Measurements from ENCODE around the gene CBX4.

Gene CBX4

DNA sequence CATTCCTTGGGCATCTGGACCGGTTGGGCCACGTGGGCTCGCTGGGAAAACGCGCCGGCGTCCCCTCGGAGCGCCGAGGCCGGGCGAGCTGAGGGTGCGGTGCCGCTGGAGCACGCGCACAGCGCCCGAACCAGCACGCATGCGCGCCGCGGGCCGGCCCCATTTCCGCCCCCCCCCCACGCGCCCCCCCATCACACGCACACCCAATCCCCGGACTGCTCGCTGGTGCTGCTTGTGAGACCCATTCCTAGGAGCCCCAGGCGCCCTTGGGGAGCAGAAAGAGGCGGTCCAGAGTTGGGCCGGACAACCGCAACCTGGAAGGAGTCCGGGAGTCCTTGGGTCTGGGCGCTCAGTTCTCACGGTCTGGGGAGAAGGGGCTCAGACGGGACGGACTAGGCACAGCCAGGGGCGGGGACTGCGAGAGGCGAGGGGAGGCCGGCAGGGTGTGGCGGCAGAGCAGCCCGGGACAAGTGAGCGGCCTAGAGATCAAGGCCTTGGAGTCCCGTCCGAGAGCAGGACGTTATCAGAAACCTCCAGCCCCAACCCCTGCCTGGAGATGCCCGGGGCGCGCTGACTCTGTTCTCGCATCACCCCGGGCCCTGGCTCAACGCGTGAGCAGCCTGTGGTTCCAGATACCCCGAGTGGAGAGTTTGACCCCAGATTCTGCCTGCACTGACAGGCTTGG is 36.4 kb downstream of the CBX4 start:
- FAIRE-seq (no peak), DNase-seq (ENCODE audit: insufficient read length, low spot score) (no peak)

GRCh38 chr17:79802039-79802735 is 37.1 kb downstream of the CBX4 start:
- DNase-seq (ENCODE audit: insufficient read length, low spot score) (no peak), FAIRE-seq (no peak)

GRCh38 chr17:79801156-79802038 is 37.8 kb downstream of the CBX4 start:
- DNase-seq (ENCODE audit: insufficient read length, low spot score) (no peak), FAIRE-seq (no peak)

- no peak for FAIRE-seq
Observed at GRCh38 chr17:79800325-79801155, 38.7 kb downstream of the CBX4 start.

DNA sequence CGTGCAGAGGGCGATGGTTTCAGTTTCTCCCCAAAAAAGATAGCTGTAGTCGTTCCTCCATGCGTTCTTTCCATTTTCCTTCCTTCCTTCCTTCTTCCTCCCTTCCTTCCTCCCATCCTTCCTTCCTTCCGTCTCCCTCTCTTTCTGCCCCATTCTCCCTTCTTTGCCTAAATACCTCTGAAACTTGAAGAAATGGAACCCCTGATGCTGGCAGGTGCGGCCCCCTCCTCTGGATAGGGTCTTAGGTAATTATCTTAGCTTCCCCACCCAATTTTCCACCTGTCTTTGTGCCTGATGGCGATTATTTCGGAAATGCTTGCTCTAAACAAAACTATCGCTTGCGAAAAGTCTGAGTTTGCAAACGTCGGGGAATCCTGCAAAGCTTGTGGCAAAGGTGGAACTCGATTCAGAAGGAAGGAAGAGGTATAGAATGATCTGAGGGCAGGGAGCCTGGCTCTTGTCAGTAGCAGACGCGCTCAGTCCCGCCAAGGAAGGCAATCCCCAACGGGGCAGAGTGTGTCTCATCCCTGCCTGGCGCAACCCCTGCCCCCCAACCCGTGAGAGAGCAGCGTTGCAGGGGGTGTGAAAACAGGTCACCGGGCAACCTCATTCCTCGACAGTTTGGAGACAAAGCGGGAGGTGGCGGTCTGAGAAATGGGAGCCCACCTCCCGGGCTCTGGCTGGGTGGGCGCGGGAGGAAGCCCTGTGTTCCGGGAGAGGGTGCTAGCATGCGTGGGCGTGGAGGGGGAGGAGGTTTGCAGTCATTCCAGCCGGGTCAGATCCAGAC is 39.5 kb downstream of the CBX4 start:
- FAIRE-seq (no peak), DNase-seq (ENCODE audit: insufficient read length, low spot score) (no peak)

More at GRCh38 chr17:79800325-79801155, 38.7 kb downstream of the CBX4 start:
- no peak for DNase-seq (ENCODE audit: insufficient read length, low spot score)

- no peak for FAIRE-seq
- DNase-seq (ENCODE audit: insufficient read length, low spot score), result no peak
Observed at GRCh38 chr17:79799174-79799537, 40.1 kb downstream of the CBX4 start.

DNA sequence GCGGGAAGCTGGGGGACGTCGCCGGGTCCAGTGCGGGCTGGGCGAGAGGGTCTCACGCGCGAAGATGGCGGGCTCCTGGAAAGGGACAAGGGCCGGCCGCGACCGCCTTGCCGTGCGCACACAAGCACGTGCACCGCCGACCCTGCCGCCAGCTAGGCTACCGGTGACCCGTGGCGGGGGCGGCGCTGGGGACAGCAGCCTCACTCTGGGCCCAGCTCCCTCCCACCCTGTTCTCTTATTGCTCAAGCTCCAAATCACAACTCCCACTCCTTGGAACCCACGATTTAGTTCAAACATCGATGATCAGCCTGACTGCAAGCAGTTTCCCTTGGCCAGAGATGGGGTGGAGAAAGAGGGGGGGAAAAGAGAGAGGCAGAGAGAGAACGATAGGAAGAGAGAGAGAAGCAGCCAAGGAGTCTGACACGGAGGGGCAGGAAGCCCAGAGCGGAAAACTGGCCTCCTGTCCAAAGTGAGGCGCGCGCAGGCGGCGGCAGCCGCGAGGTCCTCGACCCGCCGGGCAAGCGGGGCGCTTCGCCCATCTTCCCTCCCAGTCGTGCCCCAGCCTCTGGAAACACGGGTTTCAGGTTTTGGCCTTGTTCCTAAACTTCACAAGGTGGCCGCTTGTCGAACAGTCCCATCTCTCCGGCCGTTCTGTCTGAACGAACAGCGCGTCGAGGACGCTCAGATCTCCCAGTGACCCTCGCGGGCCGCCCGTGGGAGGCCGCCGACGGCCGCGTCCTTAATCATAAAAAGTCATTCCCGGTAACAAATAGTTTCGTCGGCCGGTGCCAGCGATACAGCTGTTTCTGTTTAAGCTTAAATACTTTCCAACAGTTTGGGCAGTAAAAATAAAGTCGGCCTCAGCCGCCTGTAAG is 40.7 kb downstream of the CBX4 start:
- FAIRE-seq, result no peak
- no peak for DNase-seq (ENCODE audit: insufficient read length, low spot score)

GRCh38 chr17:79797492-79798298 is 41.5 kb downstream of the CBX4 start:
- DNase-seq (ENCODE audit: insufficient read length, low spot score) (no peak), FAIRE-seq (no peak)

DNA sequence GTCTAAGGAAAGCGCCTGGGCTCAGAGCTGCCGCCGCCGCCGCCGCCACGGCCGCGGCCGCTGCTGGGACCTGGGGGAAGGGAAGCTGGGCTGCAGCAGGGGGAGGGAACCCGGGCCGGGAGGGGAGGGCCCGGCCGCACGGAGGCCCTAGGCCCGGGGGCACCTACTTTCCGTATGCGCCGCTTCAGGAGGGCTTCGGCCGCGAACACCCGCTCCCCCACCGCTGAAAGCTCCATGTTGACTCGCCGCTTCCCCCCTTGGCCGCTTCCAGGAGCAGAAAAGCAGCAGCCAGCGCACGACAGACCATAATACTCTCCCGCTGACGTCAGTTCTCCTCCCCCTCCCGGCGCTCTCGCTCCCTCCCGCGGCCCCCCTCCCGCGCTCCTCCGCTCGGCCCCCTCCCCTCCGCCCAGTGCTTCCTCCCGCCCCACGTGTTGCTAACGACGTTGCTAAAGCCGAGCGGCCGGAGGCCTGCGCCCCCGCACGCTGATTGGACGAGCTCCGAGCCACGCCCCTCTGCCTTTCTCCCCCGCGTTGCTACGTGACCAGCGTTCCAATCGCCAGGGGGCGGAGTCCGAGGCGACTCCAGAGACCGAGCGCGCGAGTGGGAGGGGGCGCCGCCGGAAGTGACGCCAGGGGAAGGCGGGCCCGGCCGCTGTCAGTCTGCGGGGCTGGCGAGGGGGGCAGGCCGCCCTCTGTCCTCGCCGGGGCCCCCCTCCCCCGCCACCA is 42.3 kb downstream of the CBX4 start, which contains the start of gene CBX8:
TSS of gene CBX8 (minus strand) at position 315 of the 729 bp plus-strand sequence. CDS start at position 236, 79 bp downstream.
- peak; percentile 98 for FAIRE-seq
- DNase-seq (ENCODE audit: insufficient read length, low spot score), result peak; percentile 99

- FAIRE-seq, result no peak
- no peak for DNase-seq (ENCODE audit: insufficient read length, low spot score)
Observed at GRCh38 chr17:79796444-79796762, 42.8 kb downstream of the CBX4 start.

GRCh38 chr17:79795795-79796443 is 43.3 kb downstream of the CBX4 start:
- DNase-seq (ENCODE audit: insufficient read length, low spot score) (no peak), FAIRE-seq (no peak)

GRCh38 chr17:79794659-79795511 is 44.4 kb downstream of the CBX4 start:
- FAIRE-seq (no peak), DNase-seq (ENCODE audit: insufficient read length, low spot score) (no peak)

- FAIRE-seq, result no peak
Observed at GRCh38 chr17:79793924-79794304, 45.3 kb downstream of the CBX4 start.

DNA sequence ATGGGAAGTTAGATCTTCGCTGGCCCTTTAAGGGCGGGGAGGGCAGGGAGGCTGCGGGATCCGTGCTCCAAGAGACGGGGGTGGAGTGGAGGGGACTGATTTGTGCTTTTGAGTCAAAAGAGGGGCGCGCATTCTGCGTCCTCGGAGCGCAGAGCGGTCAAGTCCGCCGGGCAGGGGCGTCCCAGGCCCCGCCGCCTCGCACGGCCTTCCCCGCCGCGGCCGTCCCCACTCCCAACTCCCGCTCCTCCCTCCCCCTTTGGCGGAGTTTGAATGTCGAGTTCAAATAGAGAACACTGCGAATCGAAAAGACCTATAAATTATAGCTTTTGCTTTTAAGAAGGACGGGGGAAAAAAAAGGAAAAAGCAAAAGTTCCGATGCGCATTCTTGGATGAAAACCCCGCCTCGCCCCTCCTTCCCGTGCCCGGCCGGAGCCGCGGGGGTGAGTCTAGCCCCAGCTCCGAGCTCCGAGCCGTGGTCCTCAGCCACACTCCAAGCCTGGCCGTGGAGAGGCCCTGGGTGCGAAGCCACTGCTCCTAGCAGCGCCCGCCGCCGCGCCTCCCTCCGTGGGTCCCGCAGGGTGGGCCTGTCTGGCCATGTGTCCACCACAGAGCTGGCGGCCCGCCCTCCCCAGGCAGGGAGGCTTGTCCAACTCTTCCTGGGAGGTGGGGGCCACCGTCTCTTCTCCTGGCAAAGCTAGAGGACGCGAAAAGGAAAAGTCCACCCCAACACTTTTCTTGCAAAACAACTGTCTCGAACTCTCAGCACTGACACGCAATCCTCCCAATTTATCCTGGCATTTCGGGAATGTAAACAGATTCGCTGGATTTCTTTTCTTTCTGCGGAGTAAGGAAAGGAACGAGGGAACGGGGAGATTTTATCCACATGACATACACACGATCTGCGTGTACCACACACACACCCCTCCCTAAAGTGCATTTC is 46.0 kb downstream of the CBX4 start:
- FAIRE-seq (no peak), DNase-seq (ENCODE audit: insufficient read length, low spot score) (no peak)

More at GRCh38 chr17:79793924-79794304, 45.3 kb downstream of the CBX4 start:
- peak; percentile 56 for DNase-seq (ENCODE audit: insufficient read length, low spot score)

DNA sequence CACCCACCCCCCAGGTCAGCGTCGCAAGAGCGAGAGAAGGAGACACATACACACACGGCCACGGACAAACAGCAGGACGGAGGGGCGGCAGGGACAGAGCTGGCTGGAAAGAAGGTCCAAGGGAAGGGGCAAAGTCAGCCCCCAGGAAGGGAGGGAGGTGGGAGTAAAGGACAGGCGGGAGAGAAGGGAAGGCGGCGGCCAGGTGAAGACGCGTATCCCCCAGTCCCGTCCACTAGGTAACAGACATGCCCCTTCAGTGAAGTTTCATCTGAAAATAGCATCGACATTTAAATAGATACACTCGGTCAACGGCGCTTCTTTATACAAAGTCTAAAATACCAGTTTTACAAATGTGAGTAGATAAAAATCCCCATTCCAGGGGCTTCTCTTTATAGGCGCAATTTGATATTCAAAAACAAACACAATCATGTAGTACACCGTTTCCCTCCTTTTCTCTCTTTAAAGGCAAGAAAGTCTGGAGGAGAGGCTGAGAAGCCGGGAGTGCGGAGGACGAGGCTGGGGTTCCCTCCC is 46.8 kb downstream of the CBX4 start:
- no peak for DNase-seq (ENCODE audit: insufficient read length, low spot score)
- no peak for FAIRE-seq
